OCI-LY7 (cell line): ENCODE measurements around the gene TRERF1. TPM values are rescaled to one million over a fixed set of nuclear protein-coding genes. Genes with fewer than 3 reads are reported as not detected.

Experiments
- BruUV-seq: library from RNA; stranded (reverse); fragments of 400-500 nt; replicated peaks from 2 replicates; lab custom pipeline; 2021; lab: Mats Ljungman, UMichigan
- CTCF ChIA-PET: fragments of 300-600 bp; sonication (Branson Sonifier 250); formaldehyde crosslinking; loops from one replicate; lab custom pipeline; 2022; ENCODE audit warnings: antibody characterized with exemption; ENCODE audit not compliant: unreplicated experiment; lab: Charles Lee
- POLR2A ChIA-PET: fragments of 300-600 bp; sonication (Branson Sonifier 250); formaldehyde crosslinking; loops from one replicate; lab custom pipeline; 2022; ENCODE audit warnings: antibody characterized with exemption; lab: Charles Lee
- DNase-seq: peaks from one replicate; pipeline ENCODE4 v3.0.0-alpha.2; 2015; ENCODE audit warnings: low spot score
- H2AFZ ChIP-seq: fragments of 200-600 bp; sonication (generic), shearing (Covaris generic); 2 replicates; pipeline ENCODE4 v1.6.1; 2014; ENCODE audit warnings: mild to moderate bottlenecking, antibody characterized with exemption, low read length, moderate library complexity
- H3K27ac ChIP-seq: fragments of 200-600 bp; sonication (generic); 2 replicates; pipeline ENCODE4 v1.5.1; 2014; ENCODE audit warnings: mixed run types, low read depth, mild to moderate bottlenecking, moderate library complexity, low read length, inconsistent platforms; ENCODE audit not compliant: poor library complexity, severe bottlenecking
- H3K36me3 ChIP-seq: fragments of 200-600 bp; sonication (generic); 2 replicates; pipeline ENCODE4 v1.6.1; 2014; ENCODE audit warnings: mild to moderate bottlenecking, antibody characterized with exemption, low read length, moderate library complexity, mixed read lengths; ENCODE audit not compliant: insufficient read depth
- H3K4me1 ChIP-seq: fragments of 200-600 bp; sonication (generic); 2 replicates; pipeline ENCODE4 v1.5.1; 2014; ENCODE audit warnings: mild to moderate bottlenecking, low read length; ENCODE audit not compliant: insufficient read depth, poor library complexity, severe bottlenecking
- H3K4me2 ChIP-seq: fragments of 200-600 bp; sonication (generic); 2 replicates; pipeline ENCODE4 v1.6.1; 2014; ENCODE audit warnings: mild to moderate bottlenecking, low read length
- H3K4me3 ChIP-seq: fragments of 200-600 bp; sonication (generic); 2 replicates; pipeline ENCODE4 v1.5.1; 2014; ENCODE audit warnings: mild to moderate bottlenecking, low read depth, low read length; ENCODE audit not compliant: poor library complexity, severe bottlenecking
- H3K79me2 ChIP-seq: fragments of 200-600 bp; sonication (generic); 2 replicates; pipeline ENCODE4 v1.6.1; 2016; ENCODE audit warnings: low read depth, mild to moderate bottlenecking, low read length, moderate library complexity, mixed read lengths; ENCODE audit not compliant: insufficient read depth
- H3K9me2 ChIP-seq: fragments of 200-600 bp; sonication (generic); 2 replicates; pipeline ENCODE4 v1.6.1; 2016; ENCODE audit warnings: mild to moderate bottlenecking, low read length, mixed read lengths; ENCODE audit not compliant: insufficient read depth
- H3K9me3 ChIP-seq: fragments of 200-600 bp; sonication (generic); 2 replicates; pipeline ENCODE4 v1.6.1; 2014; ENCODE audit warnings: mild to moderate bottlenecking, mixed run types, low read length, mixed read lengths
- H4K20me1 ChIP-seq: fragments of 200-600 bp; sonication (generic); 2 replicates; pipeline ENCODE4 v1.6.1; 2014; ENCODE audit warnings: mild to moderate bottlenecking, antibody characterized with exemption, low read length, moderate library complexity, mixed read lengths; ENCODE audit not compliant: insufficient read depth
- CTCF ChIP-seq: fragments of 200-600 bp; sonication (generic); conservative IDR thresholded peaks from 2 replicates; pipeline ENCODE4 v1.5.1; 2014; ENCODE audit warnings: mild to moderate bottlenecking, antibody characterized with exemption, low read length, moderate library complexity, mixed read lengths
- EZH2phosphoT487 ChIP-seq: fragments of 200-600 bp; sonication (generic); IDR thresholded peaks from 2 replicates; pipeline ENCODE4 v1.6.1; 2018; ENCODE audit warnings: low read depth, borderline replicate concordance, mild to moderate bottlenecking, mixed run types, antibody characterized with exemption, low read length, moderate library complexity, mixed read lengths
- intact Hi-C: fragments of 100-400 bp; cut with micrococcal nuclease; formaldehyde crosslinking; loops from one replicate; pipeline ENCODE4 v1.10.0; 2022; ENCODE audit not compliant: unreplicated experiment
- total RNA-seq, 2 experiments: library from RNA; depleted of rRNA in 1 of 2; stranded (reverse); fragments of >200 nt in 1 of 2; shearing (Covaris generic) in 1 of 2; gene quantifications; 2 replicates each; pipeline ENCODE4 v1.2.3, GENCODE V29; 2014 to 2022

Gene TRERF1
- total RNA-seq, 2 experiments from 2014 or later, result 5.7 to 12.9 TPM

- no peak overlapping the region for H2AFZ ChIP-seq
Observed at GRCh38 chr6:42493914-42494539, 42.3 kb upstream of the TRERF1 start.

GRCh38 chr6:42488129-42488528 is 36.4 kb upstream of the TRERF1 start:
- Histone ChIP-seq H3K4me3 (no peak overlapping the region), H4K20me1 (no peaks in the 10 kb centered on the region), H3K9me3 (no peaks in the 10 kb centered on the region), H2AFZ (no peak overlapping the region), H3K36me3 (no peaks in the 10 kb centered on the region), H3K4me2 (no peak overlapping the region), H3K9me2 (no peaks in the 10 kb centered on the region), H3K27ac (no peak overlapping the region), H3K79me2 (no peaks in the 10 kb centered on the region), H3K4me1 (no peaks in the 10 kb centered on the region)
- POLR2A ChIA-PET, result no interaction called here
- intact Hi-C loops, result no loop called here
- DNase-seq, result no peak
- CTCF ChIA-PET, result no interaction called here
- no TSS peak for BruUV-seq
- TF ChIP-seq EZH2phosphoT487 (no peak), CTCF (no peak)

More at GRCh38 chr6:42493914-42494539, 42.3 kb upstream of the TRERF1 start:
- no peaks in the 10 kb centered on the region for H3K79me2 ChIP-seq
- POLR2A ChIA-PET, result interaction anchor here (0.6 to 1.4 kb wide), 3 partner anchors 11 to 616 kb away, joined by 3 to 5 read pairs (median 4); no protein-coding TSS in a partner anchor
- H3K4me1 ChIP-seq, result no peaks in the 10 kb centered on the region
- no peak overlapping the region for H3K4me2 ChIP-seq
- no peaks in the 10 kb centered on the region for H3K9me2 ChIP-seq
- no peaks in the 10 kb centered on the region for H3K36me3 ChIP-seq
- intact Hi-C loops, result no loop called here
- CTCF ChIA-PET, result no interaction called here
- H3K4me3 ChIP-seq, result no peak overlapping the region
- no TSS peak for BruUV-seq
- H4K20me1 ChIP-seq, result no peaks in the 10 kb centered on the region
- DNase-seq, result no peak
- H3K27ac ChIP-seq, result no peak overlapping the region
- TF ChIP-seq EZH2phosphoT487 (no peak), CTCF (no peak)
- H3K9me3 ChIP-seq, result no peaks in the 10 kb centered on the region; the same call in 1 of the 2 replicates

- no peaks in the 10 kb centered on the region for H3K9me2 ChIP-seq
- no peak overlapping the region for H2AFZ ChIP-seq
- CTCF ChIA-PET, result no interaction called here
- no peak for DNase-seq
- intact Hi-C loops, result no loop called here
- POLR2A ChIA-PET, result interaction anchor here (0.7 kb wide), 1 partner anchor 37 kb away, joined by 3 read pairs; no protein-coding TSS in a partner anchor
- H3K27ac ChIP-seq, result no peak overlapping the region
- H3K4me1 ChIP-seq, result no peaks in the 10 kb centered on the region
- BruUV-seq, result no TSS peak
- no peaks in the 10 kb centered on the region for H3K79me2 ChIP-seq
- no peaks in the 10 kb centered on the region for H3K36me3 ChIP-seq
- H3K4me2 ChIP-seq, result no peak overlapping the region
- H3K4me3 ChIP-seq, result no peak overlapping the region
- no peaks in the 10 kb centered on the region for H4K20me1 ChIP-seq
- TF ChIP-seq CTCF (no peak), EZH2phosphoT487 (no peak)
- no peaks in the 10 kb centered on the region for H3K9me3 ChIP-seq
Observed at GRCh38 chr6:42484261-42484660, 32.5 kb upstream of the TRERF1 start.
